Loucy (cell line): ENCODE data around the gene JAG2.

Source experiments
- H2AFZ ChIP-seq: fragments of 200-600 bp; sonication (generic); 2 replicates; pipeline ENCODE4 v1.6.0; 2016; ENCODE audit warnings: antibody characterized with exemption, mild to moderate bottlenecking, low read length, moderate library complexity
- H3F3A ChIP-seq: fragments of 200-600 bp; 2 replicates; pipeline ENCODE4 v1.6.0; 2016; ENCODE audit warnings: antibody characterized with exemption, low read depth, mild to moderate bottlenecking
- H3K27me3 ChIP-seq: fragments of 200-600 bp; sonication (generic); 2 replicates; pipeline ENCODE4 v1.6.1; 2014; ENCODE audit warnings: low read length, mild to moderate bottlenecking; ENCODE audit not compliant: insufficient read depth, poor library complexity, severe bottlenecking
- H3K36me3 ChIP-seq: fragments of 200-600 bp; sonication (generic); 2 replicates; pipeline ENCODE4 v1.6.1; 2016; ENCODE audit warnings: low read length; ENCODE audit not compliant: insufficient read depth
- H3K4me1 ChIP-seq: fragments of 200-600 bp; sonication (generic); 2 replicates; pipeline ENCODE4 v1.5.1; 2014; ENCODE audit warnings: low read length, mild to moderate bottlenecking; ENCODE audit not compliant: insufficient read depth, poor library complexity, severe bottlenecking
- H3K4me2 ChIP-seq: fragments of 200-600 bp; sonication (generic); 2 replicates; pipeline ENCODE4 v1.6.0; 2014; ENCODE audit warnings: antibody characterized with exemption, low read length, low read depth, mild to moderate bottlenecking; ENCODE audit not compliant: poor library complexity, severe bottlenecking
- H3K4me3 ChIP-seq: fragments of 200-600 bp; sonication (generic); 2 replicates; pipeline ENCODE4 v1.5.1; 2014; ENCODE audit warnings: low read length, mild to moderate bottlenecking, mixed read lengths; ENCODE audit not compliant: poor library complexity, severe bottlenecking
- H3K79me2 ChIP-seq: fragments of 200-600 bp; sonication (generic); 2 replicates; pipeline ENCODE4 v1.6.1; 2014; ENCODE audit warnings: low read length; ENCODE audit not compliant: insufficient read depth
- H3K9ac ChIP-seq: fragments of 200-600 bp; sonication (generic); 2 replicates; pipeline ENCODE4 v1.6.0; 2014; ENCODE audit warnings: mild to moderate bottlenecking, low read depth, low read length, moderate library complexity; ENCODE audit not compliant: poor library complexity, severe bottlenecking
- H3K9me2 ChIP-seq: fragments of 200-600 bp; sonication (generic); replicated peaks from 2 replicates; pipeline ENCODE4 v1.6.1; 2016; ENCODE audit warnings: low read depth, low read length, mixed read lengths
- H3K9me3 ChIP-seq: fragments of 200-600 bp; sonication (generic); 2 replicates; pipeline ENCODE4 v1.6.1; 2014; ENCODE audit warnings: mild to moderate bottlenecking, antibody characterized with exemption, low read length, low read depth; ENCODE audit not compliant: insufficient read depth
- H4K20me1 ChIP-seq: fragments of 200-600 bp; sonication (generic); 2 replicates; pipeline ENCODE4 v1.6.0; 2014; ENCODE audit warnings: antibody characterized with exemption, low read length, mild to moderate bottlenecking; ENCODE audit not compliant: insufficient read depth, poor library complexity, severe bottlenecking
- CTCF ChIP-seq: fragments of 200-600 bp; sonication (generic); conservative IDR thresholded peaks from 2 replicates; pipeline ENCODE4 v1.5.1; 2014; ENCODE audit warnings: mild to moderate bottlenecking, antibody characterized with exemption, low read length
- EZH2phosphoT487 ChIP-seq: fragments of 200-600 bp; IDR thresholded peaks from 2 replicates; pipeline ENCODE4 v1.6.1; 2018; ENCODE audit warnings: antibody characterized with exemption, mild to moderate bottlenecking, moderate library complexity, borderline replicate concordance

The JAG2 gene

GRCh38 chr14:105176513-105176912 lies 7.9 kb upstream of the JAG2 start:
- Histone ChIP-seq H3K4me1 (peaks cover 57% of the 10 kb centered on the region), H2AFZ (no peak overlapping the region), H3K9me2 (no peaks in the 10 kb centered on the region), H4K20me1 (peaks cover 5% of the 10 kb centered on the region), H3K36me3 (no peaks in the 10 kb centered on the region), H3K4me3 (peak overlapping the region; percentile 54), H3K79me2 (peaks cover 31% of the 10 kb centered on the region; the same call in 1 of the 2 replicates), H3K4me2 (peak overlapping the region; percentile 89), H3K27me3 (no peaks in the 10 kb centered on the region), H3F3A (no peaks in the 10 kb centered on the region), H3K9me3 (no peaks in the 10 kb centered on the region), H3K9ac (peak overlapping the region; percentile 79)
- TF ChIP-seq EZH2phosphoT487 (no peak), CTCF (no peak)

- Histone ChIP-seq H3K9ac (peak overlapping the region; percentile 79), H3K9me2 (no peaks in the 10 kb centered on the region), H3F3A (no peaks in the 10 kb centered on the region), H3K9me3 (no peaks in the 10 kb centered on the region), H2AFZ (no peak overlapping the region), H3K4me3 (peak overlapping the region; percentile 67), H3K27me3 (no peaks in the 10 kb centered on the region), H3K36me3 (no peaks in the 10 kb centered on the region), H4K20me1 (peaks cover 5% of the 10 kb centered on the region), H3K4me2 (peak overlapping the region; percentile 89), H3K79me2 (peaks cover 24% of the 10 kb centered on the region; the same call in 1 of the 2 replicates), H3K4me1 (peaks cover 48% of the 10 kb centered on the region)
- no peak for TF ChIP-seq CTCF
- TF ChIP-seq EZH2phosphoT487, result no peak
These were observed 5.6 kb upstream of the JAG2 start for GRCh38 chr14:105173901-105174894.

GRCh38 chr14:105173145-105173544 lies 4.6 kb upstream of the JAG2 start:
- no peaks in the 10 kb centered on the region for H3K9me2 ChIP-seq
- H4K20me1 ChIP-seq, result peaks cover 5% of the 10 kb centered on the region
- no peak for TF ChIP-seq CTCF
- no peak for TF ChIP-seq EZH2phosphoT487
- no peaks in the 10 kb centered on the region for H3F3A ChIP-seq
- no peak overlapping the region for H3K9ac ChIP-seq
- H3K4me3 ChIP-seq, result no peak overlapping the region
- peak overlapping the region; percentile 16 for H3K4me2 ChIP-seq
- no peak overlapping the region for H2AFZ ChIP-seq
- peaks cover 20% of the 10 kb centered on the region; the same call in 1 of the 2 replicates for H3K79me2 ChIP-seq
- no peaks in the 10 kb centered on the region for H3K9me3 ChIP-seq
- H3K27me3 ChIP-seq, result no peaks in the 10 kb centered on the region
- H3K4me1 ChIP-seq, result peaks cover 48% of the 10 kb centered on the region
- no peaks in the 10 kb centered on the region for H3K36me3 ChIP-seq
